HFFc6 (cell line): ENCODE results near the gene IQSEC3. TPM values are rescaled to one million over a fixed set of nuclear protein-coding genes. Genes with fewer than 3 reads are reported as not detected.
"Not testable (repeated sequence)": the region's sequence is repeated elsewhere in the genome, so short reads cannot be mapped to it uniquely, and the experiment has no call there.

ENCODE experiments used
- DNase-seq: peaks from one replicate; pipeline ENCODE4 v3.0.0-alpha.2; 2018
- H3K27ac Mint-ChIP-seq: 2 replicates; pipeline ENCODE4 v1.8.0; 2020; ENCODE audit warnings: mild to moderate bottlenecking, mixed read lengths
- H3K27me3 Mint-ChIP-seq: 2 replicates; pipeline ENCODE4 v1.8.0; 2021; ENCODE audit warnings: mild to moderate bottlenecking, moderate library complexity, mixed read lengths; ENCODE audit not compliant: insufficient read depth
- H3K36me3 Mint-ChIP-seq: 2 replicates; pipeline ENCODE4 v1.8.0; 2021; ENCODE audit warnings: low read depth, mixed read lengths
- H3K4me1 Mint-ChIP-seq: 2 replicates; pipeline ENCODE4 v1.8.0; 2020; ENCODE audit warnings: low read depth, mixed read lengths
- H3K4me3 Mint-ChIP-seq: 2 replicates; pipeline ENCODE4 v1.8.0; 2020; ENCODE audit warnings: mild to moderate bottlenecking, moderate library complexity, mixed read lengths
- H3K9me3 Mint-ChIP-seq: 2 replicates; pipeline ENCODE4 v1.8.0; 2020; ENCODE audit warnings: mild to moderate bottlenecking, mixed read lengths
- long read RNA-seq: library from polyadenylated mRNA; unstranded; transcript quantifications from one replicate; pipeline ENCODE4 v2.0.0, GENCODE V29; 2019
- total RNA-seq, 6 experiments: library from RNA; stranded (reverse); fragmentation: NEBNext Ultra II Directional; extraction: Animal tissue kit (Norgen Biotek cat#: 25700); gene quantifications; 2 replicates in 1 of 6; 3 replicates in 5 of 6; pipeline ENCODE4 v1.2.3, GENCODE V29; 2021
- TF ChIP-seq, protein P1 (sequence below): fragments of 200-600 bp; sonication (generic); IDR thresholded peaks from 2 replicates; pipeline ENCODE4 v1.5.0; 2021; ENCODE audit warnings: antibody characterized with exemption, mild to moderate bottlenecking

Gene IQSEC3
- not detected for total RNA-seq
- long read RNA-seq = 0 reads

DNA sequence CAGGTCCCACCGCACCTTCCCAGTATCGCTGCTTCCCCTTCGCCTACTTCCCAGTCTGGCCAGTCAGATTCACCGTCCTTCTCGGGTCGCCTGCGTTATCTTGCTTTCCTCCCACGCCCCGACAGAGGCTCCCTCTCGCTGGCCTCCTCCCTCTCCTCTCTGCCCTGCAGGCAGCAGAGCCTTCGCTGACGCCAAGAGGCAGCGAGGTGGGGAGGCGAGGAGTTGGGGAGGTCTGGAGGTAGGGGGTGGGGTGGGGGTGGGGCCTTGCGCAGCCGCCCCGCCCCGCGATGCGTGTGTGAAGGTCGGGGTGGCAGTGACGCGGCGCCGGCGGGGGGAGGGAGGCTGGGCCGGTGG is at the start of gene IQSEC3:
Gene IQSEC3 (plus strand): TSS at position 340 of the 354 bp plus-strand sequence. CDS start 116 bp downstream, outside the sequence.
- not testable (repeated sequence) for H3K4me3 Mint-ChIP-seq, H3K9me3 Mint-ChIP-seq, H3K27ac Mint-ChIP-seq, H3K36me3 Mint-ChIP-seq, DNase-seq
- peaks cover 11% of the 10 kb centered on the region for H3K27me3 Mint-ChIP-seq
- peaks cover 13% of the 10 kb centered on the region for H3K4me1 Mint-ChIP-seq

DNA sequence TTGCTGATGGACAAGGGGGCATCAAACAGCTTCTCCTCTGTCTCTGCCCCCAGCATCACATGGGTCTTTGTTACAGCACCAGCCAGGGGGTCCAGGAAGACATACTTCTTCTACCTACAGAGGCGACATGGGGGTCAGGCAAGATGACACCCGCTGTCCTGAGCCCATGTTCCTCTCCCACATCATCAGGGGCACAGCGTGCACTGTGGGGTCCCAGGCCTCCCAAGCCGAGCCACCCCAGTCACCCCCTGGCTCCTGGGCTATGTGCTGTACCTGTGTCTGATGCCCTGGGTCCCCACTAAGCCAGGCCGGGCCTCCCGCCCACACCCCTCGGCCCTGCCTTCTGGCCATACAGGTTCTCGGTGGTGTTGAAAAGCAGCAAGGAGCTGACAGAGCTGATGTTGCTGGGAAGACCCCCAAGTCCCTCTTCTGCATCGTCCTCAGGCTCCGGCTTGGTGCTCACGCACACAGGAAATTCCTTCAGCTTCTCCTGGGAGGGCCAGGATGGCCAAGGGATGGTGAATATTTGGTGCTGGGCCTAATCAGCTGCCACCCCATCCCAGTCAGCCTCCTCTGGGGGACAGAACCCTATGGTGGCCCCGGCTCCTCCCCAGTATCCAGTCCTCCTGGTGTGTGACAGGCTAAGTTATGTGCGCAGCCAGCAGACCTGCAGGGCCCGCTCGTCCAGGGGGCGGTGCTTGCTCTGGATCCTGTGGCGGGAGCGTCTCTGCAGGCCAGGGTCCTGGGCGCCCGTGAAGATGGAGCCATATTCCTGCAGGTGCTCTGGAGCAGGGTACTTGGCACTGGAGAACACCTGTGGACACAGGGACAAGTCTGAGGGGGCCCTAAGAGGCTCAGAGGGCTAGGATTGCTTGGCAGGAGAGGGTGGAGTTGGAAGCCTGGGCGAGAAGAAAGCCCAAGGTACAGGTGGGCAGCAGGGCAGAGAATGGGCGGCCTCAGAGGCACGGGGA is 48.9 kb upstream of the IQSEC3 start:
- not testable (repeated sequence) for H3K27ac Mint-ChIP-seq, H3K27me3 Mint-ChIP-seq, H3K4me1 Mint-ChIP-seq, H3K4me3 Mint-ChIP-seq, H3K9me3 Mint-ChIP-seq, DNase-seq, H3K36me3 Mint-ChIP-seq

DNA sequence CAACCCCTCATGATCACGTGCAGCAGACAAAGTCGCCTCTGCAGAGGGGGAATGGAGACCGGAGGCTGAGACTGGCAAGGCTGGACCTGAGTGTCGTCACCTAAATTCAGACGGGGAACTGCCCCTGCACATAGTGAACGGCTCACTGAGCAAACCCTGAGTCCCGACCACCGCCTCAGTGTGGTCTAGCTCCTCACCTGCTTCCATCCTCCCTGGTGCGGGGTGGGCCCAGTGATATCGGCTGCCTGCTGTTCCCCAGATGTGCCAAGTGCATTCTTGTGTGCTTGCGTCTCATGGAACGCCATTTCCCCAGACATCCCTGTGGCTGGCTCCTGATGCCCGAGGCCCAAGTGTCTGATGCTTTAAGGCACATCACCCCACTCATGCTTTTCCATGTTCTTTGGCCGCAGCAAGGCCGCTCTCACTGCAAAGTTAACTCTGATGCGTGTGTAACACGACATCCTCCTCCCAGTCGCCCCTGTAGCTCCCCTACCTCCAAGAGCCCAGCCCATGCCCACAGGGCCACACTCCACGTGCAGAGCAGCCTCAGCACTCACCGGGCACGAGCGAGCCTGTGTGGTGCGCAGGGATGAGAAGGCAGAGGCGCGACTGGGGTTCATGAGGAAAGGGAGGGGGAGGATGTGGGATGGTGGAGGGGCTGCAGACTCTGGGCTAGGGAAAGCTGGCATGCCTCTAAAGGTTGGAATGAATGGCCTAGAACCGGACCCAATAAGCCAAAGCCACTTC is 47.6 kb upstream of the IQSEC3 start:
- not testable (repeated sequence) for H3K36me3 Mint-ChIP-seq, H3K27me3 Mint-ChIP-seq, H3K9me3 Mint-ChIP-seq, H3K4me1 Mint-ChIP-seq, H3K4me3 Mint-ChIP-seq, DNase-seq, H3K27ac Mint-ChIP-seq

DNA sequence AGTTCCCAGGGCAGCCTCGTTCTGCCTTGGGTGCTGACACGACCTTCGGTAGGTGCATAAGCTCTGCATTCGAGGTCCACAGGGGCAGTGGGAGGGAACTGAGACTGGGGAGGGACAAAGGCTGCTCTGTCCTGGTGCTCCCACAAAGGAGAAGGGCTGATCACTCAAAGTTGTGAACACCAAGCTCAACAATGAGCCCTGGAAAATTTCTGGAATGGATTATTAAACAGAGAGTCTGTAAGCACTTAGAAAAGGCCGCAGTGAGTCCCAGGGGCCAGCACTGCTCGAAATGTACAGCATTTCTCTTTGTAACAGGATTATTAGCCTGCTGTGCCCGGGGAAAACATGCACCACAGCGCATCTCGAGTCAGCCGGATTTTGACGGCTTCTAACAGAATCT is 46.7 kb upstream of the IQSEC3 start:
- not testable (repeated sequence) for H3K27me3 Mint-ChIP-seq, H3K4me3 Mint-ChIP-seq, DNase-seq, H3K9me3 Mint-ChIP-seq, H3K27ac Mint-ChIP-seq, H3K36me3 Mint-ChIP-seq, H3K4me1 Mint-ChIP-seq

DNA sequence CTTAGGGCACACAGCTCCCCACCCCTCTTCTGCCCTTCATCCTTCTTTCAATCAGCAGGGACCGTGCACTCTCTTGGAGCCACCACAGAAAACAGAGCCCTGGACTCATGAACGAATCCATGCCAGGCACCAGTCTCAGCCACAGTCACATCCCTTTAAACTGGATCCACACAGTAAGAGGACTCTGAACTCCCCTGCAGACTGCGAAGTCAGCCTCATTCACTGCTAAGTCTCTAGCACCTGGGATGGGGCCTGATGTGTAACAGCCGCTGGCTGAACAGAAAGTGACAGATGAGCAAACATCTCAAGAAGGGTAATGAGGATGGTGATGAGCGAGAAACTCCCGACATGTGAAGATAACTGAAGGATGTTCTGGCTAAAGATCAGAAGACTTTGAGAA is 45.8 kb upstream of the IQSEC3 start:
- TF ChIP-seq, protein P1, sequence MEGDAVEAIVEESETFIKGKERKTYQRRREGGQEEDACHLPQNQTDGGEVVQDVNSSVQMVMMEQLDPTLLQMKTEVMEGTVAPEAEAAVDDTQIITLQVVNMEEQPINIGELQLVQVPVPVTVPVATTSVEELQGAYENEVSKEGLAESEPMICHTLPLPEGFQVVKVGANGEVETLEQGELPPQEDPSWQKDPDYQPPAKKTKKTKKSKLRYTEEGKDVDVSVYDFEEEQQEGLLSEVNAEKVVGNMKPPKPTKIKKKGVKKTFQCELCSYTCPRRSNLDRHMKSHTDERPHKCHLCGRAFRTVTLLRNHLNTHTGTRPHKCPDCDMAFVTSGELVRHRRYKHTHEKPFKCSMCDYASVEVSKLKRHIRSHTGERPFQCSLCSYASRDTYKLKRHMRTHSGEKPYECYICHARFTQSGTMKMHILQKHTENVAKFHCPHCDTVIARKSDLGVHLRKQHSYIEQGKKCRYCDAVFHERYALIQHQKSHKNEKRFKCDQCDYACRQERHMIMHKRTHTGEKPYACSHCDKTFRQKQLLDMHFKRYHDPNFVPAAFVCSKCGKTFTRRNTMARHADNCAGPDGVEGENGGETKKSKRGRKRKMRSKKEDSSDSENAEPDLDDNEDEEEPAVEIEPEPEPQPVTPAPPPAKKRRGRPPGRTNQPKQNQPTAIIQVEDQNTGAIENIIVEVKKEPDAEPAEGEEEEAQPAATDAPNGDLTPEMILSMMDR = no peak
- no peak overlapping the region for H3K4me3 Mint-ChIP-seq

DNA sequence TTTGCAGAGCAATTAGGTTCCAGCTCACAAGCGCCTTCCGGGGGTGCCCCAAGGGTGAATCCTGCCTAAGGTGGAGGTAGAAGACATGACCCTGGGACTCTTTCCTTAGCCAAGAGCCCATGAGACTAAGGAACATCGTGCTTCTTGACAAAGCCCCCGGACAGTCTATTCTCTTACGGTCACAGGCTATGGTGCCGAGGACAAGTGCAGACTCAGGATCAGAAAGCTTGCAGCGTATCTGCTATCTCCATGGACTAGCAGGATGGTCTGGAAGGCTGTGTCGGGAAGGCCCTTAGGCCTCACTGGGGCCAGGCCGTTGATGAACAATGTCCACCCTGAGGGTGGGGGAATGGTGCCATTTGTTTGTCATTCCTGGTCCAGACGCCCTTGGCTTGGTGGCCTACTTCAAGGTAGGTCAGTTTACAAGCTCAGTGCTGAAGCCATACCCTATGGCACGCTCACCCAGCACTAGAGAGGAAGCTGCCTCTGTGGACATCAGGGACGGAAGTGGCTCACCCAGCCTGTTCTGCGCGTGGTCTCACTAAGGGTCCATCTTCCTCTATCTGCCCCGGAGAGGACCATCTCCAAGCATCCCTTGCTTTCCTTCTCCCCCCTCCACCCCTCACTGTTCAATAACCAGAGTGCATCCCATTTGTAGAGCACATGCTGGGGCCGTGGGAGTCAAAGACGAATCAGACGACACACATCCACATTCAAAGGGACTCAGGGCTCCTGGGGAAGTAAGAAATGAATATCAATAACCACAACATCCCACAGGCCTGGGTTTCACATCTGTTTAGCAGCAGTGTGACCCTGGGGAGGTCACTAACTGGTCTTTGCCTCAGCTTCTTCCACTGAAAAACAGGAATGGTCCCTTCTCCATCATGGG is 45.0 kb upstream of the IQSEC3 start:
- Mint-ChIP-seq H3K4me3 (no peak overlapping the region), H3K27me3 (no peaks in the 10 kb centered on the region; the same call in 1 of the 2 replicates), H3K4me1 (no peaks in the 10 kb centered on the region), H3K36me3 (no peaks in the 10 kb centered on the region), H3K27ac (no peak overlapping the region), H3K9me3 (no peaks in the 10 kb centered on the region)
- DNase-seq = no peak
- TF ChIP-seq, protein P1 = no peak

More for the DNA sequence above, 45.8 kb upstream of the IQSEC3 start:
- Mint-ChIP-seq H3K36me3 (no peaks in the 10 kb centered on the region), H3K27ac (no peak overlapping the region), H3K27me3 (no peaks in the 10 kb centered on the region; the same call in 1 of the 2 replicates), H3K9me3 (no peaks in the 10 kb centered on the region), H3K4me1 (no peaks in the 10 kb centered on the region)
- DNase-seq = no peak

DNA sequence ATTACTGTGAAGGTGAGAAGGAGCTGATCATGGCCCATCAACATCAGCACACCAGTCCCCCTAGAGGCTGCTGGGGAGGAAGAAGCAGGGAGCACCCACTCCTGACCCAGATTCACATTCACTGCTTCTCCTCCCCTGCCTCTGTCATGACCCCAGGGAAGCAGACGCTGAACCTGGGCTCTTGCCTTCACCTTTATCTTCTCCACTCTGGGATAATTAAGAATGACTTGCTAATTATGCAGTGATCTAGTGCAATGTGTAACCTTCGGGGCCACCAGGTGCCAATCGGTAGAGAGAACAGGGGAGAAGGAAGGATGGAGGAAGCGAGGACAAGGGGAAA is 44.4 kb upstream of the IQSEC3 start:
- H3K9me3 Mint-ChIP-seq = no peaks in the 10 kb centered on the region
- DNase-seq = no peak
- no peak overlapping the region for H3K4me3 Mint-ChIP-seq
- no peaks in the 10 kb centered on the region for H3K4me1 Mint-ChIP-seq
- H3K27me3 Mint-ChIP-seq = no peaks in the 10 kb centered on the region; the same call in 1 of the 2 replicates
- no peaks in the 10 kb centered on the region for H3K36me3 Mint-ChIP-seq
- TF ChIP-seq, protein P1 = peak; percentile 19
- no peak overlapping the region for H3K27ac Mint-ChIP-seq
